GM10847 (cell line): ENCODE data around the gene DSCAML1.

Experiments used
- POLR2A ChIP-seq: IDR thresholded peaks from 2 replicates; pipeline ENCODE4 v1.6.1; 2011; ENCODE audit not compliant: insufficient read length; ENCODE audit errors: extremely low read depth

DSCAML1 gene

DNA sequence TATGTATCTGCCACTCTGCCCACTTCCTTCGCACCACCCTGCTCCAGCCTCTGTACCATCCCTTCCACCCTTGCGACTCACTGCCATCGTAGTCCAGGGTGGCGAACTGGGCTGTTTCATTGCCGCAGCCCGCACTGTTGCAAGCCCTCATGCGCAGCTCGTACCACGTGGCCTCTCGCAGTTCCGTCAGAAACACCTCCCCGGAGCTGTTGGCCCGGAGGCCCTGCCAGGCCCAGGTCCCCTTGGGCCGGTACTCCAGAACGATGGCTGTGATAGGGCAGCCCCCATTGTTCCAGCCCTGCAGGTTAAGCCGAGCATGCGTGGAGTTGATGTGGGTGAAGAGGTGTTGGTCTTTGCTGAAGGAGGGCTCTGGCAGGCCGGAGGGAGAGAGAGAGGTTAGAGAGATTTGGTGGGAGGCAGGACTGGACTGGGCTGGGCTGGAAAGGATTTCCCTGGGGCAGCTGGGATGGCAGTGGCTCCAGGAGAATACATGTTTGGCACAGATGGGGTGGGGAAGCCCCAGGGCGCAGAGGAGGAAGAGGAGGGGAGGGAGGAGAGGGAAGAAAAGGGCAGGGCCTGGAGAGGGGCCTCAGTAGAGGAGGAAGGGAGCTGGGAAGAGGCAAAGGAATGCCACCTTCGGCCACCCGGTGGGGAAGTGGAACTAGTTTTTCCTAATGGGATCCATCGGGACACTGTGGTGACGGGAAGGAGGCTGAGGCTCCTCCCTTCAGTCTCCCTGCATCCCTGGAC, 359.8 kb downstream of the DSCAML1 start:
- TF ChIP-seq POLR2A, result no peak

DNA sequence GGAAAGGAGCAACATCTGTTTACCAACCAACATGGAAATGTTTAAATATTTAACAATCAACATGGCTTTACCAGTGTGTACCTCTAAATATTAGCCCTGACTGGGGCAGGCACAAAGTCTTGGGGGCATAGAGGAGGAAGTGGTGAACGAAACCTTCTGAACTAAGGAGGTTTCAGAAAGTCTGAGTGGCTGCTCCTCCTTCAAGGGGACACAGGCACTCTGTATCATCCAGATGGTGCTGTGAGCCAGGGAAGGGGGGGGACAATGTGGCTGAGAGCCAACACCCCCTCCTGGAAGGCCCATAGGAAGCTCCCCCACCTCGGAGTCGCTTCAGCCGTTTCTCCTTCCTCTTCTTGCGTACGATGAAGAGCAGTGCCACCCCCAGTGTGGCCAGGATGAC, 361.7 kb downstream of the DSCAML1 start:
- no peak for TF ChIP-seq POLR2A

GRCh38 chr11:117434481-117434880, 362.5 kb downstream of the DSCAML1 start:
- TF ChIP-seq POLR2A, result no peak

DNA sequence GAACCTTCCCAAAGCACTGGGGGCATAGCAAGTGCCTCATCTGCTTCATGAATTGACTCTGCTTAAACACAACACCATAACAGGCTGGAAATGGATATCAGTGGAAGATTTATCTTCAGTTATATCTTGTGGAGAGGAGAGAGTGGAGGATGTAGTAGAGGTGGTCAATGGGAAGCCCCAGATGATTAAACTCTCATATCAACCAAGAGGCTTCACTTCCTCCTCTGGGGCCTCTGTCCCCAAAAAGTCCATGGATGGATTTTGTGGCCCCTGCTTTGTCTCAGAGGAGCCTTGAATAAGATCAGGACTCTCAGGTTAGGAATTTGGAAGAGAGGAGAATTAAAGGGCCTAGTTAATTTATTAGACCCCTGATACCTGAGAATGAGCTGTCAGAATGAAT, 363.3 kb downstream of the DSCAML1 start:
- TF ChIP-seq POLR2A, result no peak

DNA sequence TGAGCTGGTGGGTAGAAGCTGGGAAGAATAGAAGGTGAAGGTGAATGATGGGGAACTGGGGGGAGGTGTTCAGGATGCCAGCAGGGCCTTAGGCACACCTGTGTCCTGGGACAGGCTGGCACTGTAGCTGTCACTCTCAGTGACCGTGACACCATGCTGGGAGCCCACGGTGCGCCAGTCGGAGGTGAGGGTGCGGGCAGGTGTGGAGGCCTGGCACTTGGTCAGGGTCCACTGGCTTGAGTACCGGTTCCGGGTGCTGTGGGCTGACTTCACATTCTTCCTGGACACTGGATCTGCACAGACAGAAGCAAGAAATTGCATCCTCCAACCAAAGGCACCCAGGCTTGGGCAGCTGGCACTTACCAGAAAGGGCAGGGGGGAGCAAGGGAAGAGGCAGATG, 365.6 kb downstream of the DSCAML1 start:
- TF ChIP-seq POLR2A, result no peak

DNA sequence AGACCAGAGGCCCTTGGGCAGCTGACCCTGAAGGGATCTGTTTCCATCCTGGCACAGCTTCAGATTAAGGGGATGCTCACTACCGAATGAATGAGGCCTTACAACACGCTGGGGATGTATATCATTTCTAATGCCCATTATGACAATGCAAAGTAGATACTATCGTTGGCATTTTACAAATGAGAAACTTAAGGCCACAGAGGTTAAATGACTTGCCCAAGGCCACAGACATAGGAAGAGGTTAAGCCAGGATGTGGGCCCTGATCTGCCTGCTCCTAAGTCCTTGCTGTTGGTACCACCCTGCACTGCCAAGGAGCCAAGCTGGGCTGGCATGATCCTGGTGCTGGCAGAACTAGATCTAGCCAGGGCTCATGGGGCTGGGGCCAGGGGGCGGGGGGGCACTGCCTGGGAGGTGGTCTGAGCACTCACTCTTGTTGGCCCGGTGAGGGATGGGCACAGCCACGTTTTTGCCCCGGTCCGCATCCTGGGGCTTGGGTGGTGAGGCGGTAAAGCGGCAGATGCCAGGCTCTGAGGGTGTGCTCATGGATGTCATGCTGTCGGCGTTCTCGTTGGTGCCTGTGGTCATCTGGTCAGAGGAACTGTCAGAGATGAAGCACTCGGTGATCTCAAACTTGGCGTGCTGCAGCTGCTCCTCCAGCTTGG, 366.6 kb downstream of the DSCAML1 start:
- TF ChIP-seq POLR2A, result no peak

DNA sequence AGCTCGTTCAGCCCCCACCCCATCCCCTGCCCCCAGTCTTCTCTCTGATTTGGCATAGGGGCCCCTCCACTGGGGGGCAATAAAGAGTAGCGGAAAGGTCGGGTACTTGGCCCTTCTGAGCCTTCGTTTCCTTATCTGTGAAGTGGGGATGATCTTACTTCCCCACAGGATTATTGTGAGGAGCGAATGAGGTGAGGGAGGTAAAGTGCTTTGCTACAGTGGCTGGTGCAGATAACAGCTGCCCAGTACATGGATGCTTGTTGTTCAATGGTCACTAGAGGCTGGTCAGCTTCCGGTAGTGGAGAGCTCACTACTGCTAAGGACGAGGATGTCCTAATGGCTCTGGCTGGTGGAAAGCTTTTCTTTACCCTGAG, 368.2 kb downstream of the DSCAML1 start:
- no peak for TF ChIP-seq POLR2A

- TF ChIP-seq POLR2A, result no peak
Observed at GRCh38 chr11:117428186-117428855, 368.7 kb downstream of the DSCAML1 start.

- no peak for TF ChIP-seq POLR2A
Observed at GRCh38 chr11:117427356-117427874, 369.6 kb downstream of the DSCAML1 start.

DNA sequence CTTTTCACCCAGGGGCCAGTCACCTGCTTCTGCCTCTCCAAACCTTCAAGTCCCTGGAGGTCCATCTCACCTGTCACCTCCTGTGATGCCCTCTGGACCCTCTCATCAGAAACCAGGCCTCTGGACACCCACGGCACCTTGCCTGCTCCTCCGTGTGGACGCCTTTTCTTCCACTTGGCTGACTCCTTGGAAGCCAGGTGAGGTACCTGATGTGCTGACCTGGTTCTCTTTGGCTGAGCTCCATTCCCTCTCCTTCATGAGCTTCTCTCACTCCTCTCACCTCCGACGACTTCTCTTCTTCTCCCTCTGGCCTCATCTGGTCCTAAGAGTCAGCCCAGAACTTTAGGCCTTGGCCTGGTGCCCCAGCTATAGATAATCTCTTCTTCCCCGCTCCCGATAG, 370.1 kb downstream of the DSCAML1 start:
- no peak for TF ChIP-seq POLR2A

GRCh38 chr11:117426297-117426685, 370.7 kb downstream of the DSCAML1 start:
- no peak for TF ChIP-seq POLR2A

- no peak for TF ChIP-seq POLR2A
Observed at GRCh38 chr11:117425679-117426296, 371.2 kb downstream of the DSCAML1 start.

DNA sequence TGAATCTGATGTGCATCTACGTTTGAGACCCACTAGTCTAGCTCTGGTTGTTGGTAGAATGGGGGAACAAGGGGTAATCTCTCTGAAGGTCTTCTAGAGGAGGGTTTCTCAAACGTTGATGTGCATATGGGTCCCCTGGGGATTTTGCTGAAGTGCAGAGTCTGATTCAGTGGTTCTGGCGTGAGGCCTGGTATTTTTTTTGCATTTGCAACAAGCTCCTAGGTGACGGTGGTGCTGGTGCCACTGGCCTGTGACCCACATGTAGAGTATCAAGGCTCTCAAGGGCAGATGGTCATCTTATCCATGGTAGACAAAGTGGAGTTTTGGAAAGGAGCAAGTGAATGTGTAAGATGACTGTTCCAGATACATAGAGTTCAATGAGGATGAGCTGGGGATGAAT, 372.2 kb downstream of the DSCAML1 start:
- no peak for TF ChIP-seq POLR2A

DNA sequence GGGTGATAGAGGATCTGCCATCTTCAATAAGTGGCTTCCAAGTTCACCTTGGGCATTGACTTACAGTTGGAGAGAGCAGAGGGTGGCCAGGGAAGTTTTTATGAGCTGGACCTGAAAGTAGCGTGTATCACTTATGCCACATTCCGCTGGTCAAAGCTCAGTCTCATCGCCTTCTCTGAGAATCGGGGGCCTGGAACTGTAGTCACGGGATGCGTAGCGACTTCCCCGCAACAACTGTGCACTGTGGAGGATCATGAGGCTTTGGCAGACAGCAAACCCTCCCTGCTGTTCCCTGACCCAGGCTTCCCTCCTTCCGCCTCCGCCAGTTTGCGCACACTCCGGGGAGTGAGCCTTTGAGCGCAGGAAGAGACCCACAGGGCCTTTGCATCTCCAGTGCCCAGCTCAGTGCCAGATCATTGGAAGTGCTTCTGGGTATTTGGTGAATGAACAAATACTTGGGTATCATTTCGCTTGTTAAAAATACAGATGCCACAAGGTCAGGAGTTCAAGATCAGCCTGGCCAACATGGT, 373.9 kb downstream of the DSCAML1 start:
- TF ChIP-seq POLR2A, result no peak

DNA sequence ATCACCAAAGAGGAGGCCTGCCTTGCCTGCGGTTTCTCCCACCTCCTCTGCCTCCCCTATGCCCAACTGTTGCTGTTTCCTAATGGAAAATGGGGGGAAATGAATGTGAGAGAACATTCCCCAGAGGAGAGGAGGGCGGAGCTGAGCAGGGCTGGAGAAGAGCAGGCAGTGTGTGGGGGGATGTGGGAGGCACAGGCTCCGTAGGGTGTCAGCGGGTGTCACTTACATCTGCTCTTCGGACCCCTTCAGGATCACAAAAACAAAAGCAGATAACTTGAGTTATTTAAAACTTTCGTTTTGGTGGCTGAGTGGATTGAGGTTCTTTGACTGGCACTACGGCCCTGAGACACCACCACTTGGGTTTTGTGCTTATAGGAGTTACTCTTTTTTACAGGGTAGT, 375.5 kb downstream of the DSCAML1 start:
- TF ChIP-seq POLR2A, result no peak

DNA sequence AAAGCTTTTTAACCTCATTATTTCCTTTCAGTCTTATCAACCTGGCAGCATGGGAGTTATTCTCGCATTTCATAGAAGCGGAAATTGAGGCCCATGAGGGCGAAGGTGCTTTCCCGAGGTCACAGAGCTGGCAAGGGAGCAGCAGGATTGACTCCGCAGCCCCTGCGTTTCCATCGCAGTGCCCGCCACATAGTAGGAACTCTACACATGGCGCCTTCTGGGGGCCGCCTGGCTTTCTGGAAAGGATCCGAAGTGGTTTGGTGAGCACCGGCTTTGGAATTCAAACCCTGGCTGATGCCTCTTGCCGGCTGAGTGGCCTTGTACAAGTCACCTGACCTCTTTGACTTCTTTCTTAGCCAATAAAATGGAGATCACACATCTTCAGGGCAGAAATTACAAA, 376.0 kb downstream of the DSCAML1 start:
- no peak for TF ChIP-seq POLR2A

DNA sequence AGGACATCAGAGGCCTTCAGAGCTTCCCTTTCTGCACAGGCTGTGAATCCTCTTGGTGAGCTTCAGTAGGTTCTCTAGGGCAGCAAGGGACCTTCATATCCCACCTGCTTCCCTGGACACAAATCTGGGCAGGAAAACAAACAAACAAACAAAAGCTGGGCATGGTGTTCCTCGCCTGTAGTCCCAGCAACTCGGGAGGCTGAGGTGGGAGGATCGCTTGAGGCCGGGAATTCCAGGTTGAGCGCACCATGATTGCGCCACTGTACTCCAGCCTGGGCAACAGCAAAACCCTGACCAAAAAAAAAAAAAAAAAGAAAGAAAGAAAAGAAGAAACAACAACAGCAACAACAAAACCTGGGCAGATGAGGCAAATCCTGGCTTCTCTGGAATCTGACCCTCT, 376.4 kb downstream of the DSCAML1 start:
- TF ChIP-seq POLR2A, result no peak
